Muscle layer of colon (tissue), 2 donors: ENCODE data around the gene NTPCR.

Experiments
- H3K27ac ChIP-seq: one replicate; pipeline ENCODE4 v1.7.0; 2013; ENCODE audit warnings: low read depth, mild to moderate bottlenecking, low read length, moderate library complexity
- H3K27me3 ChIP-seq, 2 donors: one replicate each; pipeline ENCODE4 v1.7.0; 2013; ENCODE audit warnings: low read length in 2 of 2, mild to moderate bottlenecking in 2 of 2; ENCODE audit not compliant: insufficient read depth in 2 of 2, control insufficient read depth in 1 of 2
- H3K36me3 ChIP-seq: one replicate; pipeline ENCODE4 v1.7.0; 2013; ENCODE audit warnings: mild to moderate bottlenecking, low read length; ENCODE audit not compliant: insufficient read depth
- H3K4me1 ChIP-seq: one replicate; pipeline ENCODE4 v1.7.0; 2013; ENCODE audit warnings: mild to moderate bottlenecking, low read length; ENCODE audit not compliant: insufficient read depth
- H3K4me3 ChIP-seq, 2 donors: one replicate each; pipeline ENCODE4 v1.7.0; 2013; ENCODE audit warnings: low read length in 2 of 2, low read depth in 1 of 2, mild to moderate bottlenecking in 1 of 2, moderate library complexity in 1 of 2
- H3K9ac ChIP-seq: one replicate; pipeline ENCODE4 v1.7.0; 2013; ENCODE audit warnings: low read length
- H3K9me3 ChIP-seq: one replicate; pipeline ENCODE4 v1.7.0; 2013; ENCODE audit warnings: mild to moderate bottlenecking, low read length
- donor health status: abdominal sarcoma.
- donor health status: Adenocarcinoma of cecum.

NTPCR gene

DNA sequence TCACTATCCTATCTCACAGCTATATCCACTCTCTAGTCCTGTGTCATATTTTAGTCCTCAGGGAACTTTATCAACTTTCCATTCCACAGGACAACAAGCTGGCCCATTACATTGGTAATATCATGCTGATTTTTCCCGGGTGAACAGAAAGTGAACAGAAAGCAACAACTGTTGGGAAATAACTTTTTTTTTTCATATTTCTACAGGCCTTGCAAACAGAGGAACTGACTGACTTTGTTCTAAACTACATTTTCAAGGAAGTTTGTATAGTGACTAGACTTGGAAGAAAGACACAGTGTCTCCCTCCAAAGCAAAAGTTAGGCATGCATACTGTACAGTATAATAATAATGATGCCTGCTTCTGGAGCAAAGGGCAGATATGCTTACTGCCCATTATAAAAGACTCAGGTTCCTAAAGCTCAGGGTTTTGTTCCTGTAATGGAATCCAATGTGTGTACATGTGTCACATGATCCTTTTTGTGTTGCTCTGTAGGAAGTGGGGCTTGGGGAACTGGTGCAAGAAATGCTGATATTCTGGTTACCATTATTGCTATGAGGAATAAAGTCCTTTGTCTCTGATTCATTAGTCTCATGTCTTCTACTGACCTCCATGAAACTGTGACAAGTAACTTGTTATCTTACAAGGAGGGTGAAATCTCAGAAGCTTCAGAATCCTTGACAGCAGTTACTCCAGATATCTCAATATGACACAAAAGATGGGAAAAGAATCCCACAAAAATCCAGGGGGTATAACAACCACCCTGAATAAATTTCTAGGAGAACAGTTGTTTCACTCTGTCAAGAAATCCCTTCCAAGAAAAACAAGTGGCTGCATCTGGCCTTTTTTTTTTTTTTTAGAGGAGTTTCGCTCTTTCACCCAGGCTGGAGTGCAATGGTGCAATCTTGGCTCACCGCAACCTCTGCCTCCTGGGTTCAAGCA, 17.7 kb upstream of the NTPCR start:
- Histone ChIP-seq H3K4me1 (no peaks in the 10 kb centered on the region), H3K27me3 (no peaks in the 10 kb centered on the region), H3K36me3 (no peaks in the 10 kb centered on the region), H3K9ac (no peak overlapping the region), H3K27ac (no peak overlapping the region), H3K9me3 (no peaks in the 10 kb centered on the region), H3K4me3 (no peak overlapping the region)

DNA sequence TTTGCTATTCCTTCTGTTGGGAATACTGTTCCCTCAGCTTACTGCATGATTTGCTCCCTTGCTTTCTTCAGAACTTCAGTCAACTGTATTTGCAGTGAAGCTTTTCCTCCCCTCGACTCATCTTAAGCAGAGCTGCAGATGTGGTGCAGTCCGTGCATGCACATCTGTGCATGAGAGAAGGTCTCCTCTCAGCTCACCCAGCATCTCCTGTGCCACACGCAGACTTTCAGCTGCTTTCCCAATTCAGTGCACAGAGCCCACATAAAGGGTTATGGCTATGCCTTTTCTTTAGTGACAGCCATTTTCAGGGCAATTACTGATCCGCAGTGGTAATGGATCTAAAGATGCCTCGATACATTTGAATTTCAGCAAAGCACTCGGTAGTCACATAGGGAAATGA, 13.5 kb upstream of the NTPCR start:
- Histone ChIP-seq H3K27ac (no peak overlapping the region), H3K9ac (no peak overlapping the region), H3K4me3 (no peak overlapping the region), H3K4me1 (no peaks in the 10 kb centered on the region), H3K9me3 (no peaks in the 10 kb centered on the region), H3K27me3 (no peaks in the 10 kb centered on the region), H3K36me3 (no peaks in the 10 kb centered on the region)

DNA sequence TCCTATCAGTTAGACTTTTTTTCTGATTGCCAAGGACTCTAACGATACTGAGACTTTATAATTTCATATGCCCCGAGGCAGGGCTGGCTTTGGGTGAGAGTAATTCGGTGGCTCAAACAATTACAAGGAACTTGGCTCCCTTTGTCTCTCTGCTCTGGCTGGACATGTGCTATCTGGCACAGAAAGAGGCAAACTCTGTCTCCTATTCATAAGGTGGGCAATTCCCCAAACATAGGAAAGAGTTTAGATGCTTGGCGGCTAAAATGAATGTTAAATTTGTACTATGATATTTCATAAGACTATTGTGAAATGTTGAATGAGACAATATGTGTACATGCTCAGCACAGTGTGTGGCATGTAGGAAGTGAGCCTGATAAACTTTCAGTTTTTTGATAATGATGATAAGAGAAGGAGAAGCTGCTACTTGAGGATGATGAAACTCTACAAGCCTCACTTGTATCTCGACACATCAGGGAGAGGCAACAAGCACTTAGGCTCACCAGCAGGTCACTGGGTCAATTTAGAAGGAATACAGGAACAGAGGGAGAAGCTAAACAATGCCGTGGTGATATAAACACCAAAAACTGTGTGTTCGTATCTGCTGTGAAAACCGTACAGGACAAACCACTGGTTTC, 12.6 kb upstream of the NTPCR start:
- H3K27ac ChIP-seq = no peak overlapping the region
- H3K9ac ChIP-seq = no peak overlapping the region
- no peak overlapping the region for H3K4me3 ChIP-seq
- no peaks in the 10 kb centered on the region for H3K36me3 ChIP-seq
- no peaks in the 10 kb centered on the region for H3K27me3 ChIP-seq
- H3K9me3 ChIP-seq = no peaks in the 10 kb centered on the region
- H3K4me1 ChIP-seq = no peaks in the 10 kb centered on the region

DNA sequence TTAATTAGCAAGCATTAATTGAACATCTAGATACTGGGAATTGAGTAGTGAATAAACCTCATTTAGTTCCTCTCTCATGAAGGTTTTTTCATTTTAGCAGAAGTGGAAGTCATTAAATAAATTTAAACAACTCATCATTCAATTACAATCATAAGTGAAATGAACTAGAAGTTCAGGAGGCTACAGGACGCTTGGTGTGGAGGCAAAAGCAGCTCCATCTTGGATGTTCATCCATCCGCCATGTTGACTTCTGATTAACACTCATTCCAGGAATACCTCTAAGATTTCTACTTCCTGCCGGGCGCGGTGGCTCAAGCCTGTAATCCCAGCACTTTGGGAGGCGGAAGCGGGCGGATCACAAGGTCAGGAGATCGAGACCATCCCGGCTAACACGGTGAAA, 11.5 kb upstream of the NTPCR start:
- no peaks in the 10 kb centered on the region for H3K36me3 ChIP-seq
- H3K9ac ChIP-seq = no peak overlapping the region
- H3K4me1 ChIP-seq = no peaks in the 10 kb centered on the region
- H3K4me3 ChIP-seq = no peak overlapping the region
- H3K9me3 ChIP-seq = no peaks in the 10 kb centered on the region
- no peak overlapping the region for H3K27ac ChIP-seq
- no peaks in the 10 kb centered on the region for H3K27me3 ChIP-seq

DNA sequence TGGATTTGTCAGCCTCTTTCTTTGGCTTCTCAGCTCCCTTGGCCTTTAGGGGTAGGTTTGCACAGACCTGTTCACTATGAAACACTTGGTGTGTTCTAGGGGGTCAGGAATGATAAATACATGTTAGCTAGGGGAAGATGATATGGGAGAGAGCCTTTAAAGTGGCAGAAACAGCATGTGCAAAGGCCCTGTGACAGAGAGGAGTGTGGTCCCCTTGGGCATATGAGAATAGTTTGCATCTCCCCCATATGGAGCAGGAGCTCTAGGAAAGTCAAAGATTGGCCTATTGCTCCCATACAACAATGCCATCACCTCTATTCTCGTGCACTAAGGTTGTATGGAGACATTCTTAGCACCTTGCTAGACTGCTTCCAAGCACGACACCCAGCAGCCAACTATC, 10.7 kb upstream of the NTPCR start:
- Histone ChIP-seq H3K4me3 (no peak overlapping the region), H3K36me3 (no peaks in the 10 kb centered on the region), H3K4me1 (no peaks in the 10 kb centered on the region), H3K27me3 (no peaks in the 10 kb centered on the region), H3K9me3 (no peaks in the 10 kb centered on the region), H3K9ac (no peak overlapping the region), H3K27ac (no peak overlapping the region)

DNA sequence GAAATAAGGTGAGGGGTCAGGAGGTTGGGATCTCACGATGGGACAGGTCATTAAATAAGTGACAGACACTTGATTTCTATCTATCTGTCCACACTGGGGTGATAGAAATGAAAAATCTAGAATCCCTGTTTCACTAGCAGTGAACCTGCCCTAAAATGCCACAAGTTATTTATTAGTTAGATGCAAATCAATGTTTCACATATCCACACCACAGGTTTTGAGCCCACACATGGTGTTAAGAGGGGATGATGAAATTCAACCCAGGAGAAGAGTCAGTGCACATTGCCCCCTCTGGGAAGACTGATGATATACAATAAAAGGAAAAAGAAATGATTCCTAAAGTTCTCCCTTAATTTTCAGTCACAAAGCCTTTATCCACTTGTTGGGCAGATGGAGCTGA, 10.1 kb upstream of the NTPCR start:
- H3K9ac ChIP-seq = no peak overlapping the region
- H3K27me3 ChIP-seq = no peaks in the 10 kb centered on the region
- no peak overlapping the region for H3K4me3 ChIP-seq
- H3K4me1 ChIP-seq = no peaks in the 10 kb centered on the region
- H3K27ac ChIP-seq = no peak overlapping the region
- no peaks in the 10 kb centered on the region for H3K9me3 ChIP-seq
- H3K36me3 ChIP-seq = no peaks in the 10 kb centered on the region

DNA sequence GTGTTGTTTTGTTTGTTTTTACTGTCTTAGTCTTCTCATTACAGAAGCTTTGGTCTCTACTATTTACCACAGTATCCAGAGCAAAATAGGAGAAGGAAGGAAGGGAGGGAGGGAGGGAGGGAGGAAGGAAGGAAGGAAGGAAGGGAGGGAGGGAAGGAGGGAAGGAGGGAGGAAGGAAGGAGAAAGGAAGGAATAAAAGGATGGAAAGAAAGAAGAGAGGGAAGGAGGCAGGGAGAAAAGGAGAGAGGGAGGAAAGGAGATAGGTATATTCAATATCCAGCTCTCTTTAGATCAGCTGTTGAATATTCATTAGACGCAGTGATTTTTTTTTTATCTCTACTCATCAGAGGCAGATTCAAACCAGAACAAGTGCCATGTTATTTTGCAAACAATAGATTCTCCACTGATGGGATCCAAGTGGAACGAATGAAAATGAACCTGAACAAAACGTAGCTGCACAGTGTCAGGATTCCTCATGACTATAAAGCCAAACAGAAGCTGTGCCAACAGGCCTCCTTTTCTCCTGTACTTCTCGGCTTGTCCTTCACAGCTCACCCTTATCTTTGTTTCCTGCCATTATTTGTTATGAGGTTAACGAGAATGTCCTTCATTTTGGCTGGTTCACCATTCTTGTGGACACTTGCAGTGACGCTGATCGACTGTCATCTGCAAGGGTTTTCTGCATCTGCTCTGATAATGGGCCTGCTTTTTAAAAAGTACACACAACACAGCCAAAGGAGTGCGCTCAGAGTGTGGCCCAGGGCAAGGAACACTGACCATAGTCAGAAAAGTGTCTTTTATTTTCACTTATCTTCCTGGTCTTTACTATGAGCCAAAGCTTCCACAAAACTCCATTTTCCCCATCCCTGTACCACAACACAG, 7.8 kb upstream of the NTPCR start:
- Histone ChIP-seq H3K4me1 (no peaks in the 10 kb centered on the region), H3K27me3 (no peaks in the 10 kb centered on the region), H3K36me3 (no peaks in the 10 kb centered on the region), H3K9me3 (no peaks in the 10 kb centered on the region), H3K4me3 (no peak overlapping the region), H3K9ac (no peak overlapping the region), H3K27ac (no peak overlapping the region)

DNA sequence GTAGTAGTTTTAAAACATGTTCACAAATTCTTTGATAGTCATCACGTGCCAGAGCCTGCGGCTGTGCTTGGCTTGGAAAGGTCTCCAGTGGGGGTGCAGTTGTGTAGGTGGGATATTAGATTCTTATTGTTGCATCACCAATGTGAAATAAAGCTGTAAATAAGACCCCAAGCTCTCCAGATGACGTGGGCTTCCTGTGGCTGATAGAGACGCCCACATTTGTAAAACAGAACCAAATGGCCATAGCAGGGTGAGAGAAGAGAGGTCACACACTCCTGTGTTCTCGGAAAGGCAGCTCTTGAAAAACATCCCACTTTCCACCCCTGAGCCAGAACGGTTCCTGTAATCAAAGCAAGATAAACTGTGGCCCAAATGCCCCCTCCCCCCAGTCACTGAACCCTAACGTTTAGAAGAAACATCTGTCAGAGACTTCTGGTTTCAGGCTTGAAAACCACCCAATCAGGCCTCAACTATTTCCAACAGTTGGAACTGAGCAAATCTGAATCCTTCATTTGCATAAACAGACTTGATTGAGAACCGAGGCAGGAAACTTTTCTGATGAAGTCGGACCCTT, 6.6 kb upstream of the NTPCR start:
- no peaks in the 10 kb centered on the region for H3K27me3 ChIP-seq
- no peaks in the 10 kb centered on the region for H3K4me1 ChIP-seq
- H3K9me3 ChIP-seq = no peaks in the 10 kb centered on the region
- H3K4me3 ChIP-seq = no peak overlapping the region
- no peaks in the 10 kb centered on the region for H3K36me3 ChIP-seq
- H3K9ac ChIP-seq = no peak overlapping the region
- H3K27ac ChIP-seq = no peak overlapping the region

DNA sequence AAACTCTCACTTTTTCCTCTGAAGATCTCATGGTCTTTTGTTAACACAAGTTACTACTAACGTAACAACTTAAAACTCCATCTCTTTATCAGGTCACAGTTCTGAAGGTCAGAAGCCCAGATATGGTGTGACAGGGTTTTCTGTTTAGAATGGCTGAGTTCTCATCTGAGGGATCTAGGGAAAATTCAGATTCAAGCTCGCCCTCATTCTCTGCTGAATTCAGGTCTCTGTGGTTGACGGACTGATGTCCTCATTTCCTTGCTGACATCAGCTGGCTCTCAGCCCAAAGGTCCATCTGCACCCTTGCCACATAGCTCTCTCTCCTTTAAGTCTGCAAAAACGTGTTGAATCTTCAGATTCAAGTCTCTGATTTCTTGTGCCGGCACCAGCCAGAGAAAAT, 6.1 kb upstream of the NTPCR start:
- Histone ChIP-seq H3K36me3 (no peaks in the 10 kb centered on the region), H3K4me1 (no peaks in the 10 kb centered on the region), H3K27me3 (no peaks in the 10 kb centered on the region), H3K9ac (no peak overlapping the region), H3K9me3 (no peaks in the 10 kb centered on the region), H3K4me3 (no peak overlapping the region), H3K27ac (no peak overlapping the region)

DNA sequence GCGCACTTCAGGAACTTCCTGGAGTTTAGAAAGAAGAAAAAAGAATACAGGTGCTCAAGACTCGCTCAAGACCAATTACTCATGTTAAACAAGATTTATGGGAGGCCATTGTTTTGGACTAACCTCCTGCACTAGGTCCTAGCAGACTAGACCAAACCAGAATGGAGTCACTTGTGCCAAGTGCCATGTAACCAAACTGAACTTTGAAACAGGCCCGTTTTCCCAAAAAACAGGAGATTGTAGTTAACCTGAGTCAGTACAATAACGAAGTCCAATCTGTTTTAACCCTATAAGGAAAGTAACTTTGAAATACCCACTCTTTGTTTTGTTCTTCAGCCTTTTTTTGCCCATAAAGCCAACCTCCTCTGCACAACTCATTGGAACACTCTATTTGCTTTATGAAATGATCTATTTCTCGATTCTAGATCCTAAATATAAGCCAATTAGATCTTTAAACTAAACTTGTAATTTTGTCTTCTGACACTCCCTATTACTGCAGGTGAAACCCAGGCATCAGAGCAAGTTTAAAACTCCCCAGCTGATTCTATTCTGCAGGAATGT, 695 bp upstream of the NTPCR start:
- Histone ChIP-seq H3K4me3 (peak overlapping the region; percentile 94), H3K9me3 (no peaks in the 10 kb centered on the region), H3K36me3 (no peaks in the 10 kb centered on the region), H3K27me3 (no peaks in the 10 kb centered on the region), H3K4me1 (peaks cover 15% of the 10 kb centered on the region), H3K27ac (peak overlapping the region; percentile 89), H3K9ac (peak overlapping the region; percentile 45)

DNA sequence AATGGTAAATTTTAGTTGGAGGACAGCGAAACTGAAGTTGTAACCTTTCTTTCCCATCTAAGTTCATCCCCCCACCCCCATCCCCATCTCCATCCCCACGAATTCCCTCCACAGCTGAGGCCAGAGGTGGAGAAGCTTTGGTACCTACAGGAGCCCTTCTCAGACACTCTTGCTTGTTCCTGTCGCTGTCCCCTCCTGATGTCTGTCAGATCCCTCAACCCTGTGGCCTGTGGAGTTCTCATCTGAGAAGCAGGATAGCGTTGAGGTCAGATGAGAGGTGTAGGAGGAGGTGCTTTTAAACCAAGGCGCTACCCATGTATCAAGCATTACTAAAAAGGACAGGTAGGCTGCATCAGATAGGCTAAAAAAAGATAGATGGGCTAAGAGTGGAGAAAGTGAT, 769 bp downstream of the NTPCR start:
- Histone ChIP-seq H3K4me3 (peak overlapping the region; percentile 94), H3K9me3 (no peaks in the 10 kb centered on the region), H3K4me1 (peaks cover 15% of the 10 kb centered on the region), H3K27ac (no peak overlapping the region), H3K9ac (peak overlapping the region; percentile 26), H3K27me3 (no peaks in the 10 kb centered on the region), H3K36me3 (no peaks in the 10 kb centered on the region)
